ENCODE data around the gene UPB1.

The UPB1 gene

GRCh38 chr22:24503843-24504338, 8.8 kb downstream of the UPB1 start:
- in situ Hi-C loops (cut with MboI; ENCODE audit: low sequenced_read_pairs): no loop called here

DNA sequence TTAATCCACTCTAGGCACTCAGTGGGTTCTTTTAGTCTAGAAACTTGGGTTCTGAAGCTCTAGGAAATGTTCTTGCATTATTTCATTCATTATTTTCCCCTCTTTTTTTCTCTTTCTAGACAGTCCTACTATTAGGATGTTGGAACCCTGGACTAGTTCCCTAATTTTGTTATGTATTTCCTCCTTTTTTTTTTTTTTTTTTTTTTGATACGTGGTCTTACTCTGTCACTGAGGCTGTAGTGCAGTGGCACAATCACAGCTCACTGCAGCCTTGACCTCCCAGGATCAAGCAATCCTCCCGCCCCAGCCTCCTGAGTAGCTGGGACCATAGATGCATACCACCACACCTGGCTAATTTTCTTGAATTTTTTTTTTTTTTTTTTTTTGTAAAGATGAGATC, 9.4 kb downstream of the UPB1 start:
- in situ Hi-C loops (cut with MboI; ENCODE audit: low sequenced_read_pairs): no loop called here

DNA sequence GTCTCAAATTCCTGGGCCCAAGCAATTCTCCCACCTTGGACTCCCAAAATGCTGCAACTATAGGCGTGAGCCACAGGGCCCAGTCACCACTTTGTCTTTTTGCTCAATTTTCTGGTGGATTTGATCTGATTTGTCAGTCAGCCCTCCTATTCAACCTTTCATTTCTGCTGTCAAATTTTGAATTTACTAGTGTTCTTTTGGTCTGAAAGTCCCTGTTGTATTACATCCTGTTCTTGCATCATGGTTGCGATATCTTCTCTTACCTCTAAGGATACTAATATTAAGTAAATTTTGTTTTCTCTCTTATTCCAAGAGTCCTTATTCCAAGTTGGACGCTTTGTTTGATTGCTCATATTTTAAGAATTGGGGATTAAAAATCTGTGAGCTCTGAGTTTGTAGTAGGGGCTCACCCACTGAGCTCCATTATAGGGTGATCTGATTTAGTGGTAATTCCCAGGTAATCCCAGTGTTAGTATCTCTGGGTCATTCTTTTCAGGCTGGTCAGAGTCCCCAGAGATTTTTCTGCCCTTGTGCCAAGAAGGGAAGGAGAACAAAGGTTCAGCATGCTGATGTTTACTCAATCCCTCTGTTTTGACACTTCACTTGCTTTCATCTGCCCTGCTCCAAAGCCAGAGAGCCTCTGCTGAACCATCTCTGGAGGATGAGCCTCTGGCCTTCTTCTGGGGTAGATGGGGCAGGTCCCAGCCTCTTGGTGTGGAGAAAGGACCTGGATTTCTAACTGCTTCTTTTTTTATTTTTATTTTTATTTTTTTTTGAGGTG, 10.0 kb downstream of the UPB1 start:
- in situ Hi-C loops (cut with MboI; ENCODE audit: low sequenced_read_pairs): no loop called here

DNA sequence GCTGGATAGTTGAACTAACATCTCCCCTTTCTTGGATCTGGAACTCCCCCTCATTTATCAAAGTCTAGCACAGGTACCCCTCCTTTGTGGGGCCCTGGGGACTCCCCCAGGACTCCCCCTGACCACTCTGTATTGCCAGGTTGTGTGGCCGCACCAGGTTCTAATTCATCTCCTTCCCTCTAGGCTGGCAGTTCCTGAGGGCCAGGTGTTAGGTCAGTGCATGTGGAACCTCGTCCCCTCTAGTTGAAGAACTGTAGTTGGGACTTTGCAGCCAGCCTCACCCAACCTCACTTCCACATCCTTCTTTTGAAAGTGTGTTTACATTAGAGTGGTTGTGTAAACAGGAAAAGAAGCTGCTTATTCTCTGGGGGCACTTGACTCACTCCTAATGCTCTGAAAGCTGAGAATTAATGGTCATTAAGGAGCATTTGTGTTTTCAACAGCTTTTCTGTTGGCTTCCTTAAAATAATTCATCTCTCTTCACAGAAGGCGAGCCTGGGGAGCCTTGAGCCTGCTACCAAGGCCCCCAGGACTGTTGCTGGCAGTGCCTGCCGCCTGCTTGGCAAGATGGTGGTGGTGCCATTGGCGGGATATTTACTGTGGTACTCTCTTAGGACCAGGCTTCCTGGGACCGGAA, 11.8 kb downstream of the UPB1 start:
- in situ Hi-C loops (cut with MboI; ENCODE audit: low sequenced_read_pairs): no loop called here

DNA sequence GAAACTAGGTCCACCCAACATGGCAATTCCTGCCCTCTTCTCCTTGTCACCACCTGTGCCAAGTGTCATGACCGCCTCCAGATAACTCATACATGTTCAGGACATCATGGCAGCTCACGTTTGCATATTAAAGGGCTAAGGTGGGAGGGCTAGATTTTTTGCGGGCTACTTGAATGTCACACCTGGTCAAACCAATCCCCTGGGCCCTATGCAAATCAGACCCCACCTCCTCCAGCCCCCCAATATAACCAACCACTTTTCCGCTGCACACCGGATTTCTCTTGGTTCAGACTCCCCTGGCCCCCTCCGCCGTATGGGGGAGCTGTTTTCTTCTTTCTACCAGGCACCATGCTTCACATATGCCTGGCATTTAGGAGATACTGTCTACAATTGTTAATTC, 12.6 kb downstream of the UPB1 start:
- in situ Hi-C loops (cut with MboI; ENCODE audit: low sequenced_read_pairs): no loop called here

DNA sequence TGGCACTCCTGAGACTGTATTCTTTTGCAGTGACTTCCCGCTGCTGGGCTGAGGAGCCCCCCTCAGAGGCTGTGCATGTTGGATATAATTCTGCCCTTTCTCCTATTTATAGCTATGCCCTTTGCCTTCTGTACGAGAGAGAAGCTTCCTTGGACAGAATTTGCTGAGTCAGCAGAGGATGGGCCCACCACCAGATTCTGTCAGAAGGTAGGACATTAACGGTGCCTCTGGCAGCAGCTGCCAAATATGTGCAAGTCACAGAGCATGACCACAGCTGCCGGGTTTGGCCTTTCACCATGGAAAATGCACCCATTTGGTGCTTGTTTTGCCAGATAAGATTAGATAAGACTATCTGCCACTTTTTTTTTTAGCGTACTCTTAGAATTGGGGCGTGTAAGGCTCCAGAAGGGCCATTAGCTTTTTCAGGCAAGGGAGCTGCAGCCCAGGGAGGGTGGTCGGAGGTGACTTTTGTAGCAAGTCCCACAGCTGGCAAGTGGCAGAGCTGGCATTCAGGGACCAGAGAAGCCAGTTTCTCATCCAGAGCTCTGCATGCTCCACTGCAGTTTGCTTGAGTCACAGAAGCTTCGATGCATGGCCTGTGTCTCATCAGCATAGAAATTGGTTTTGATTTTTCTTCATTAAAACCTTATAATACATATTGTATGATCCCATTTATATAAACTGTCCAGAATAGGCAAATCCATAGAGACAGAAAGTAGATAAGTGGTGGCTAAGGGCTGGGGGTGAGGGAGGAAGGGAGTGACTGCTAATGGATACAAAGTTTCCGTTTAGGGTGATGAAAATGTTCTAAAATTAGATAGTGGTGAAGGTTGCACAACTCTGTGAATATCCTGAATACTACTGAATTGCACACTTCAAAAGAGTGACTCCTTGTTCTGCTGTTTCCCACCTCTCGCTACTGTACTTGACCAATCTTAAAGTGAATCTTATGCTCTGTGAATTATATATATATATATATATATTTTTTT, 15.8 kb downstream of the UPB1 start:
- in situ Hi-C loops (cut with MboI; ENCODE audit: low sequenced_read_pairs): no loop called here

DNA sequence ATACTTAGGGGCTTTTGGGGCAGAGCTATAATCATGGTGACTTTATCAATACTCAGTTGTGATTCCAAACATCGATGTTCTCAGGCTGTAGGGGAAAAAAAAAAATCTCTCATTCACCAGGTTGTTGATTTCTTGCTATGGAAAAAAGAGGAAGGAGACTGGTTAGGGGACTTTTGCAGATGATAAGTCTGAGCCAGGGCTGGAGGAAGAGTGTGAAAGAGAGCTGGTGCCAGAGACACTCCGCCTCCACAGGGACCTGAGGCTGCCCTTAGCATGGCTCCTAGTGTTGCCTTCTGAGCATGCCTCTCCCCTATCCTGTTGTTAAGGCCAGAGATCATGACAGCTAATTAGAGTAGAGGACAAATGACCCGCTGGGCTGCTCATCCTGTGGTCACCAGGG, 16.9 kb downstream of the UPB1 start:
- in situ Hi-C loops (cut with MboI; ENCODE audit: low sequenced_read_pairs): no loop called here

DNA sequence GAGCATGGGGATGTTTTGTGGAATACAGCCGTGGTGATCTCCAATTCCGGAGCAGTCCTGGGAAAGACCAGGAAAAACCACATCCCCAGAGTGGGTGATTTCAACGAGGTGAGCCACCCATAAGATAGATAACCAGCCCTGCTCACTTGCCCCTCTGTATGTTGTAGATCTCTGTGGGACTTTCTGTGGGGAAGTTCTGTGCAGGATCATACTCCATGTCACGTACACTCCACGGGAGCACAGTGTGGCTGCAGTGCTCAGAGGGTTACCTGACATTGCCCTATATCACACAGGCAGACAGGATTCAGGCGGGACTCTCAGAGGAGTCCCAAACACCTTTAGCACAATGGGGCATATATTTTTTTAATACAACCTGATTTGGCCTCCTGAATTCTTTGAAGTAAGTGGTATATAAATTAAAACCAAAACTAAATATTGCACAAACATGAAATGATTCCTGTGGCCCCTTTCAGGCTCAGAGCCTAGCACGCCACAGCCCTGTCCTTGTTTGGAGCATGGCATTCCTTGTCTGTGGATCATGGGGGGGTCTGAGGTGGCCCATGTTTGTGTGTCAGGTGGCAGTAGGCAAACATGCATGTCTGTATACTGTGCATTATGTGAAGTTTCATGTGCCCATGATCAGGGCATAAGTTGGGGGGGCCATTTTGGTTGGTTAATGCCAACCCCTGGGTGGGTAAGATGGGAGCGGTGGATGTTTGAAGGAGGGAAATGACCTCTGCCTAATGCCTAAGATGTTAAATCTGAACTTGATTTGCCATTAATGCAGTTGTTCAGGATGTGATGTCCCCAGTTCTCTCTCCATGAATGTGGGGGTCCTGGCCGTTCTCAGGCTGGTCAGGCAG, 18.5 kb downstream of the UPB1 start:
- in situ Hi-C loops (cut with MboI; ENCODE audit: low sequenced_read_pairs): no loop called here

DNA sequence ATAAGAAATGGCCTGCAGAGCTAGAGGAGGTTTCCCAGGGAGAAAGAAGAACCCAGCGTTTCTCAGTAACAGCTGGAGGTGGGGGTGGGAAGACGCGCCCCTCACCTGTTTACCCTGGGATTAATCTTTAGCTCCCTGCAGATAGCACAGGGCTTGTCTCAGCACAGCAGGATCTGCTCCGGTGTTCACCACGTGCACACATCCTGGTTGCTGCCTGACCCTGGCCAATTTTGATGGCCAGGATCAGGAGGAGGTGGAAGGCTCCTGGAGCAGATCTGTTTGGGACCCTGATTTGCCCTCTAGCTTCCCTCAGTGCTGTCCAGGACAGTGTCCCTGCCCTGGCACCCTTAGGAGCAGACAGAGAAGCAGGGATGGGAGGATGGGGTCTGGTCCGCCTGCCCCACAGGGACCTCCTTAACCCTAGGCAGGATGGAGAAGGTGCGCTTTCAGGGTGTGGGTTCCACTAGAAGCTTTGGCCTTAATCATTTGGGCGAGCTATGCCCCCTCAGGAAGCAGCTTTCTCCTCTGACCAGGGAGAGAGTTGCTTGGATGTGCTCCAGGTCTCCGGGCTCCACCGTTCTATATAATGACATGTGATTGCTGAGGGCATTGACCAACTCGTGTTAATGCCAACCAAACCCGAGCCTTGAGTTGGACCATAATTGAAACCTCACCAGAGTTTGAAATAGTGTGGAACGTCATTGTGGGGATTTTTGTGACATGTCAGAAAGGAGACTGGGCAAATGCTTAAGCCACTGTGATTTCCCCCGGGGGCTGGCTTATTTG, 19.3 kb downstream of the UPB1 start:
- in situ Hi-C loops (cut with MboI; ENCODE audit: low sequenced_read_pairs): no loop called here

DNA sequence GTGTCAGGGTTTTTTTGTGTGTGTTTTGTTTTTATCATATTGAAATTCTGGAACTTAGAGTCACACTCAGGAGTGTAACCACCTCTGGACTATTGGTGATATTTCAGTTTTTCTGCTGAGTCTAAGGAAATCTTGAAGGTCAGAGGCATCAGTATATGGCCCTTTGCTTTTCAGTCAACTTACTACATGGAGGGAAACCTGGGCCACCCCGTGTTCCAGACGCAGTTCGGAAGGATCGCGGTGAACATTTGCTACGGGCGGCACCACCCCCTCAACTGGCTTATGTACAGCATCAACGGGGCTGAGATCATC, 19.9 kb downstream of the UPB1 start:
- in situ Hi-C loops (cut with MboI; ENCODE audit: low sequenced_read_pairs): no loop called here

DNA sequence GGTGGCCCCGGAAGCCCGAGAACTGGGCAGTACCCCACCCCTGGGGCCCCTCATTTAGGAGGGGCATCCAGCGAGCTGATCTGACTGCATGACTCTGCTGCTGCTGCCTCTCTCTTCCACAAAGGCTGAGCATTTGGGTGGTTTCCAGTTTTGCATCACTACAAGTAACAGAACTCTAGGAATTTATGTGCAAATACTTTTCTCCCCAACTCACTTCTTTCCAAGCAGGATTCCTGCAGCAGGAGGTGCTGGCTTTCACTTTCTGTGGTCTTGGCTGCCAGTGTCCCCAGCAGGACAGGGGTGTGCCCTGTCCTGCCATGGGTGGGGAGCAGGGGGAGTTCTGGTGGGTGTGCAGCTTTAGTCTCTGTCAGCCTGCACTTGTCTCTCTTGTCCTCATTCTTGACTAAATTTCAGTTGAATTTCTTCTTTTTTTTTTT, 21.2 kb downstream of the UPB1 start:
- in situ Hi-C loops (cut with MboI; ENCODE audit: low sequenced_read_pairs): no loop called here

- in situ Hi-C loops (cut with MboI; ENCODE audit: low sequenced_read_pairs): no loop called here
Observed at GRCh38 chr22:24517446-24517845, 22.3 kb downstream of the UPB1 start.

- in situ Hi-C loops (cut with MboI; ENCODE audit: low sequenced_read_pairs): no loop called here
Observed at GRCh38 chr22:24518228-24518627, 23.1 kb downstream of the UPB1 start.

DNA sequence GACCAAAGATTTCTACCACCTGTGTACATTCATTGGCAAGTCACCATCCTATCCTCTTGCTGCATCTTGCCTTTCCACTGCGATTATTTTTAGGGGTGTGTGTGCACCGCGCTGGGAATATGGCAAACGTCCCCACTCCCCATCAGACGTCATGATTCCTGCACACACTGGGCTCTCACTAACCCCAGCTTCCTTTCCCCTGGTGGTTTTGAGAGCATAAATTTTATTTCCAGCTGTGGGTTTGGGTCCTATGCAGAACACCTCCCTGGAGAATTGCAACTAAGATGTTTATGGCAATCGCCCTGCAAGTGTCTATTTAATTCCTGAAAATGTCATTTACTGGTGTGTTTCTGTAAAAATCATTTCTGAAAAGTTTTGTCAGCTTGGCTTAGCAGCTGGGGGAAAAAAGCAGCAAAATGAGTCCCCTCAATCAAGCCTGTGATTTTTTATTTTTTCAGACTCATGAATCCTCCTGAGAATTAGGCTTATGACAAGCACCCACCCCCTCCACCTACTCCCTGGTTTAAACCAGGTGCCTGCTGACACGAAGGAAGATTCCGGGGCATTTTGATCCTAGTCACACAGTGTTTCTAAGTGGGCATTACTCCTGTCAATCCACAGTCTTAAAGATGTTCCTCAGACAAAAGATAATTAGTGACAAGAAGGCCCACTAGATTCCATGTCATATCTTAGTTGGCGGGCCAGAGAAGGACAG, 23.8 kb downstream of the UPB1 start:
- in situ Hi-C loops (cut with MboI; ENCODE audit: low sequenced_read_pairs): no loop called here

GRCh38 chr22:24519496-24519895, 24.4 kb downstream of the UPB1 start:
- in situ Hi-C loops (cut with MboI; ENCODE audit: low sequenced_read_pairs): no loop called here

DNA sequence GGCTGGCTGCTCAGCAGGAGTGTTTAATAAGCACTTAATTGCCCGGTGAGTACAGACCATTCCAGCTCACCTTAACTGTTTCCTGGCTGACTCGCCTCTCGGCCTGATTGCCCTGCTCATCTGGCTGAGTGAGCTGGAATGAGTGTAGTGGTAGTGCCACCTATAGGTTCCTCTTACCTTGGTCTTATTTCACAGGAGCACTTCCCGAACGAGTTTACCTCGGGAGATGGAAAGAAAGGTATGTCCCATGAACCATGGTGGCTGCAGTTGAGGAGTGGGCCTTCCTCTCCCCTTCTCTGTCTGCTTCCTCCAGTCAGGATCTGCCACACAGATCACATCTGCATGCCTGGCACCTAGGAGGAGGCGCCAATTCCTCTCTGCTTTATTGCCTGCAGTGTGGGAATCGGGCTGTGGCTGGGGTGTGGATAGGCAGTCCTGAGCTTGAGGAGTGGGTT, 26.7 kb downstream of the UPB1 start:
- in situ Hi-C loops (cut with MboI; ENCODE audit: low sequenced_read_pairs): loop anchor here (10.0 kb wide), 1 partner anchor 107 kb away; no protein-coding TSS in a partner anchor

- in situ Hi-C loops (cut with MboI; ENCODE audit: low sequenced_read_pairs): loop anchor here (10.0 kb wide), 1 partner anchor 109 kb away; no protein-coding TSS in a partner anchor
Observed at GRCh38 chr22:24523873-24524272, 28.7 kb downstream of the UPB1 start.

DNA sequence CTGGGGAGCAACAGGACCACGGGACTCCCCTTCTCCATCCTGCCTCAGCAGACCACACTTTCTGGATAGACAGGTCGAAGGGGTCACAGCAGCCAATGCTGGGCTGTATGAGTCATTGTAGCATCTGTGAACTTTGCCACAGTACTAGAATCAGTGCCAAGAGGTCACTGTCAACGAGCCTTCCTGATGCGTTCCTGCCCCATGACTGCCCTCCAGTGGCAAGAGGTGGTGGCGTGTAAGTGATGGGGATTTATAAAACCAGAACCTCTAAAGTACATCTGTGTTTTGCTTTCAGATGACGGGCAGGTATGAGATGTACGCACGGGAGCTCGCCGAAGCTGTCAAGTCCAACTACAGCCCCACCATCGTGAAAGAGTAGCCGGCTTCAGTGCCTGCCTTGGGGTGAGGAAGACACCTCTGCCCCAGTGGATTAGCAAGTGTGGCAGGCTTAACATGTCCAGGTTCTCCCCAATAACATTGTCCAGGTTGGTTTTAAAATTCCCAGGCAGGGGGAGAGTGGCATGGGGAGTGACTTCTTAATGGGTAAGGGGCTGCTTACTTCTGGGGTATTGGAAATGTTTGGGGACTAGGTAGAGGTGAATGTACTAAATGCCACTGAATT, 30.4 kb downstream of the UPB1 start:
- in situ Hi-C loops (cut with MboI; ENCODE audit: low sequenced_read_pairs): loop anchor here (10.0 to 25.0 kb wide), 2 partner anchors 111 to 513 kb away; partner anchors contain the start of genes CABIN1 and GSTT4

All from HL-60/S4 treated with retinoic acid at 250 ng/mL for 4 days and 3 days (cell line).